WTC11 (cell line): ENCODE measurements around the gene CABCOCO1. TPM values are rescaled to one million over a fixed set of nuclear protein-coding genes. Genes with fewer than 3 reads are reported as not detected.
"Not testable (repeated sequence)": the region's sequence is repeated elsewhere in the genome, so short reads cannot be mapped to it uniquely, and the experiment has no call there.

Experiments used
- ATAC-seq: fragments of 200-7000 bp; cut with Tn5 transposase; 2 replicates; pipeline ENCODE4 v1.10.0; 2021; ENCODE audit warnings: mild to moderate bottlenecking, moderate library complexity
- CTCF ChIA-PET: fragments of 300-600 bp; sonication (Branson Sonifier 250); formaldehyde crosslinking; loops from one replicate; lab custom pipeline; 2021; ENCODE audit warnings: antibody characterized with exemption; lab: Charles Lee
- POLR2A ChIA-PET: fragments of 350-600 bp; sonication (Branson Sonifier 250); formaldehyde crosslinking; loops from one replicate; lab custom pipeline; 2021; ENCODE audit warnings: antibody characterized with exemption; lab: Charles Lee
- DNase-seq: peaks from one replicate; pipeline ENCODE4 v3.0.0; 2021; ENCODE audit warnings: low spot score
- H3K27ac Mint-ChIP-seq: 2 replicates; pipeline ENCODE4 v1.8.0; 2021; ENCODE audit warnings: mixed read lengths
- H3K27me3 Mint-ChIP-seq: 2 replicates; pipeline ENCODE4 v1.8.0; 2021; ENCODE audit warnings: low read depth, mild to moderate bottlenecking, moderate library complexity, mixed read lengths
- H3K36me3 Mint-ChIP-seq: 2 replicates; pipeline ENCODE4 v1.8.0; 2021; ENCODE audit warnings: mixed read lengths
- H3K4me1 Mint-ChIP-seq: 2 replicates; pipeline ENCODE4 v1.8.0; 2022; ENCODE audit warnings: mixed read lengths
- H3K4me3 Mint-ChIP-seq: 2 replicates; pipeline ENCODE4 v1.8.0; 2021; ENCODE audit warnings: mild to moderate bottlenecking, moderate library complexity, mixed read lengths
- H3K9me3 Mint-ChIP-seq: 2 replicates; pipeline ENCODE4 v1.8.0; 2021; ENCODE audit warnings: mixed read lengths
- AFF4 ChIP-seq: sonication (generic); formaldehyde crosslinking; IDR thresholded peaks from 2 replicates; pipeline ENCODE4 v1.8.1; 2023; ENCODE audit warnings: mild to moderate bottlenecking, missing genetic modification reagents, borderline replicate concordance
- E2F1 ChIP-seq: sonication (generic); formaldehyde crosslinking; IDR thresholded peaks from 2 replicates; pipeline ENCODE4 v1.8.0; 2022; ENCODE audit warnings: mild to moderate bottlenecking, missing genetic modification reagents
- NR1H2 ChIP-seq: sonication (generic); formaldehyde crosslinking; IDR thresholded peaks from 2 replicates; pipeline ENCODE4 v1.9.0; 2021; ENCODE audit warnings: mild to moderate bottlenecking, moderate library complexity, missing genetic modification reagents
- NR3C1 ChIP-seq: sonication (generic); formaldehyde crosslinking; conservative IDR thresholded peaks from 2 replicates; pipeline ENCODE4 v1.8.1; 2023; ENCODE audit warnings: low read depth, mild to moderate bottlenecking, missing genetic modification reagents
- TCF7 ChIP-seq: sonication (generic); formaldehyde crosslinking; IDR thresholded peaks from 2 replicates; pipeline ENCODE4 v1.8.0; 2022; ENCODE audit warnings: mild to moderate bottlenecking, low read depth, missing genetic modification reagents, moderate library complexity
- TEAD1 ChIP-seq: sonication (generic); formaldehyde crosslinking; IDR thresholded peaks from 2 replicates; pipeline ENCODE4 v1.8.0; 2022; ENCODE audit warnings: mild to moderate bottlenecking, missing genetic modification reagents
- ZBTB43 ChIP-seq: sonication (generic); formaldehyde crosslinking; IDR thresholded peaks from 2 replicates; pipeline ENCODE4 v1.8.1; 2023; ENCODE audit warnings: mild to moderate bottlenecking, missing genetic modification reagents
- total RNA-seq: library from RNA; stranded (reverse); gene quantifications from 3 replicates; pipeline ENCODE4 v1.2.3, GENCODE V29; 2021
- TF ChIP-seq, protein P1 (sequence below): fragments of 200-600 bp; IDR thresholded peaks from 2 replicates; pipeline ENCODE4 v1.8.0; 2022; ENCODE audit warnings: antibody characterized with exemption
- TF ChIP-seq, protein P2 (sequence below): fragments of 250-450 bp; sonication (Bioruptor Pico); IDR thresholded peaks from 2 replicates; pipeline ENCODE4 v1.9.0; 2021; ENCODE audit warnings: mild to moderate bottlenecking, borderline replicate concordance
- TF ChIP-seq, protein P3 (sequence below): sonication (generic); formaldehyde crosslinking; conservative IDR thresholded peaks from 2 replicates; pipeline ENCODE4 v1.8.1; 2023; ENCODE audit warnings: mild to moderate bottlenecking, low read depth, missing genetic modification reagents, moderate library complexity
- TF ChIP-seq, protein P4 (sequence below): sonication (generic); formaldehyde crosslinking; IDR thresholded peaks from 2 replicates; pipeline ENCODE4 v1.8.1; 2023; ENCODE audit warnings: mild to moderate bottlenecking, missing genetic modification reagents, moderate library complexity

The CABCOCO1 gene
- total RNA-seq, 1 experiment from 2014 or later = not detected

DNA sequence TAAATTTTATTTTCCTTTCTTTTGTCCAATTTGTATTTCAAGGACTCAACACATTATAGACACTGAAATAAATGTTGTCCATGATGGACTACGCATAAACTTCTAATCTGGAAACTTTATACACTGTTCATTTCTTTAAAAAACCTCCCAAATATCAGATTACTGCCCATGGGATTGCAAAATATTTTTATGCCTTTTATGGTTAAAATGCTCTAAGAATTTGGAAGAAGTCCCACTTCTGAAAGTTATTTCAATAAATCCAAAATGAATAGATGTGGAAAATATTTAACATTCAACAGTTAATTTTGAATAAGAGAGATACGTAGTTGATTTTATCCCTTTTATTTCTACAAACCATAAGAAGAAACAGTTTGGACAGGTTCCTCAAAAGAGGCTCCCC, 46.1 kb downstream of the CABCOCO1 start:
- ATAC-seq = no peak
- no peak overlapping the region for H3K27ac Mint-ChIP-seq
- POLR2A ChIA-PET = no interaction called here
- TF ChIP-seq, protein P1, sequence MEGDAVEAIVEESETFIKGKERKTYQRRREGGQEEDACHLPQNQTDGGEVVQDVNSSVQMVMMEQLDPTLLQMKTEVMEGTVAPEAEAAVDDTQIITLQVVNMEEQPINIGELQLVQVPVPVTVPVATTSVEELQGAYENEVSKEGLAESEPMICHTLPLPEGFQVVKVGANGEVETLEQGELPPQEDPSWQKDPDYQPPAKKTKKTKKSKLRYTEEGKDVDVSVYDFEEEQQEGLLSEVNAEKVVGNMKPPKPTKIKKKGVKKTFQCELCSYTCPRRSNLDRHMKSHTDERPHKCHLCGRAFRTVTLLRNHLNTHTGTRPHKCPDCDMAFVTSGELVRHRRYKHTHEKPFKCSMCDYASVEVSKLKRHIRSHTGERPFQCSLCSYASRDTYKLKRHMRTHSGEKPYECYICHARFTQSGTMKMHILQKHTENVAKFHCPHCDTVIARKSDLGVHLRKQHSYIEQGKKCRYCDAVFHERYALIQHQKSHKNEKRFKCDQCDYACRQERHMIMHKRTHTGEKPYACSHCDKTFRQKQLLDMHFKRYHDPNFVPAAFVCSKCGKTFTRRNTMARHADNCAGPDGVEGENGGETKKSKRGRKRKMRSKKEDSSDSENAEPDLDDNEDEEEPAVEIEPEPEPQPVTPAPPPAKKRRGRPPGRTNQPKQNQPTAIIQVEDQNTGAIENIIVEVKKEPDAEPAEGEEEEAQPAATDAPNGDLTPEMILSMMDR = no peak
- TF ChIP-seq AFF4 (no peak), TCF7 (no peak), TEAD1 (CRISPR knock-in tag) (no peak), E2F1 (CRISPR knock-in tag) (no peak), ZBTB43 (CRISPR knock-in tag) (no peak), NR1H2 (CRISPR knock-in tag) (no peak), NR3C1 (CRISPR knock-in tag) (no peak)
- TF ChIP-seq, protein P2, sequence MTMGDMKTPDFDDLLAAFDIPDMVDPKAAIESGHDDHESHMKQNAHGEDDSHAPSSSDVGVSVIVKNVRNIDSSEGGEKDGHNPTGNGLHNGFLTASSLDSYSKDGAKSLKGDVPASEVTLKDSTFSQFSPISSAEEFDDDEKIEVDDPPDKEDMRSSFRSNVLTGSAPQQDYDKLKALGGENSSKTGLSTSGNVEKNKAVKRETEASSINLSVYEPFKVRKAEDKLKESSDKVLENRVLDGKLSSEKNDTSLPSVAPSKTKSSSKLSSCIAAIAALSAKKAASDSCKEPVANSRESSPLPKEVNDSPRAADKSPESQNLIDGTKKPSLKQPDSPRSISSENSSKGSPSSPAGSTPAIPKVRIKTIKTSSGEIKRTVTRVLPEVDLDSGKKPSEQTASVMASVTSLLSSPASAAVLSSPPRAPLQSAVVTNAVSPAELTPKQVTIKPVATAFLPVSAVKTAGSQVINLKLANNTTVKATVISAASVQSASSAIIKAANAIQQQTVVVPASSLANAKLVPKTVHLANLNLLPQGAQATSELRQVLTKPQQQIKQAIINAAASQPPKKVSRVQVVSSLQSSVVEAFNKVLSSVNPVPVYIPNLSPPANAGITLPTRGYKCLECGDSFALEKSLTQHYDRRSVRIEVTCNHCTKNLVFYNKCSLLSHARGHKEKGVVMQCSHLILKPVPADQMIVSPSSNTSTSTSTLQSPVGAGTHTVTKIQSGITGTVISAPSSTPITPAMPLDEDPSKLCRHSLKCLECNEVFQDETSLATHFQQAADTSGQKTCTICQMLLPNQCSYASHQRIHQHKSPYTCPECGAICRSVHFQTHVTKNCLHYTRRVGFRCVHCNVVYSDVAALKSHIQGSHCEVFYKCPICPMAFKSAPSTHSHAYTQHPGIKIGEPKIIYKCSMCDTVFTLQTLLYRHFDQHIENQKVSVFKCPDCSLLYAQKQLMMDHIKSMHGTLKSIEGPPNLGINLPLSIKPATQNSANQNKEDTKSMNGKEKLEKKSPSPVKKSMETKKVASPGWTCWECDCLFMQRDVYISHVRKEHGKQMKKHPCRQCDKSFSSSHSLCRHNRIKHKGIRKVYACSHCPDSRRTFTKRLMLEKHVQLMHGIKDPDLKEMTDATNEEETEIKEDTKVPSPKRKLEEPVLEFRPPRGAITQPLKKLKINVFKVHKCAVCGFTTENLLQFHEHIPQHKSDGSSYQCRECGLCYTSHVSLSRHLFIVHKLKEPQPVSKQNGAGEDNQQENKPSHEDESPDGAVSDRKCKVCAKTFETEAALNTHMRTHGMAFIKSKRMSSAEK = no peak
- TF ChIP-seq, protein P3, sequence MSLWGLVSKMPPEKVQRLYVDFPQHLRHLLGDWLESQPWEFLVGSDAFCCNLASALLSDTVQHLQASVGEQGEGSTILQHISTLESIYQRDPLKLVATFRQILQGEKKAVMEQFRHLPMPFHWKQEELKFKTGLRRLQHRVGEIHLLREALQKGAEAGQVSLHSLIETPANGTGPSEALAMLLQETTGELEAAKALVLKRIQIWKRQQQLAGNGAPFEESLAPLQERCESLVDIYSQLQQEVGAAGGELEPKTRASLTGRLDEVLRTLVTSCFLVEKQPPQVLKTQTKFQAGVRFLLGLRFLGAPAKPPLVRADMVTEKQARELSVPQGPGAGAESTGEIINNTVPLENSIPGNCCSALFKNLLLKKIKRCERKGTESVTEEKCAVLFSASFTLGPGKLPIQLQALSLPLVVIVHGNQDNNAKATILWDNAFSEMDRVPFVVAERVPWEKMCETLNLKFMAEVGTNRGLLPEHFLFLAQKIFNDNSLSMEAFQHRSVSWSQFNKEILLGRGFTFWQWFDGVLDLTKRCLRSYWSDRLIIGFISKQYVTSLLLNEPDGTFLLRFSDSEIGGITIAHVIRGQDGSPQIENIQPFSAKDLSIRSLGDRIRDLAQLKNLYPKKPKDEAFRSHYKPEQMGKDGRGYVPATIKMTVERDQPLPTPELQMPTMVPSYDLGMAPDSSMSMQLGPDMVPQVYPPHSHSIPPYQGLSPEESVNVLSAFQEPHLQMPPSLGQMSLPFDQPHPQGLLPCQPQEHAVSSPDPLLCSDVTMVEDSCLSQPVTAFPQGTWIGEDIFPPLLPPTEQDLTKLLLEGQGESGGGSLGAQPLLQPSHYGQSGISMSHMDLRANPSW (CRISPR knock-in tag) = no peak
- TF ChIP-seq, protein P4, sequence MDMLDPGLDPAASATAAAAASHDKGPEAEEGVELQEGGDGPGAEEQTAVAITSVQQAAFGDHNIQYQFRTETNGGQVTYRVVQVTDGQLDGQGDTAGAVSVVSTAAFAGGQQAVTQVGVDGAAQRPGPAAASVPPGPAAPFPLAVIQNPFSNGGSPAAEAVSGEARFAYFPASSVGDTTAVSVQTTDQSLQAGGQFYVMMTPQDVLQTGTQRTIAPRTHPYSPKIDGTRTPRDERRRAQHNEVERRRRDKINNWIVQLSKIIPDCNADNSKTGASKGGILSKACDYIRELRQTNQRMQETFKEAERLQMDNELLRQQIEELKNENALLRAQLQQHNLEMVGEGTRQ (CRISPR knock-in tag) = no peak
- H3K4me1 Mint-ChIP-seq = no peaks in the 10 kb centered on the region
- CTCF ChIA-PET = no interaction called here
- no peak for DNase-seq
- H3K9me3 Mint-ChIP-seq = no peaks in the 10 kb centered on the region
- no peaks in the 10 kb centered on the region for H3K36me3 Mint-ChIP-seq
- no peak overlapping the region for H3K4me3 Mint-ChIP-seq
- no peaks in the 10 kb centered on the region for H3K27me3 Mint-ChIP-seq

DNA sequence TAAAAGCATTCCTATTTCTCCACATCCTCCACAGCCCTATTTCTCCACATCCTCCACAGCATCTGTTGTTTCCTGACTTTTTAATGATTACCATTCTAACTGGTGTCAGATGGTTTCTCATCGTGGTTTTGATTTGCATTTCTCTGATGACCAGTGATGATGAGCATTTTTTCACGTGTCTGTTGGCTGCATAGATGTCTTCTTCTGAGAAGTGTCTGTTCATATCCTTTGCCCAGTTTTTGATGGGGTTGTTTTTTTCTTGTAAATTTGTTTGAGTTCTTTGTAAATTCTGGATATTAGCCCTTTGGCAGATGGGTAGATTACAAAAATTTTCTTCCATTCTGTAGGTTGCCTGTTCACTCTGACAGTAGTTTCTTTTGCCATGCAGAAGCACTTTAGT, 49.4 kb downstream of the CABCOCO1 start:
- ATAC-seq, H3K4me1 Mint-ChIP-seq, H3K27ac Mint-ChIP-seq, H3K9me3 Mint-ChIP-seq, H3K27me3 Mint-ChIP-seq, H3K36me3 Mint-ChIP-seq, CTCF ChIA-PET, POLR2A ChIA-PET, H3K4me3 Mint-ChIP-seq, DNase-seq: not testable (repeated sequence)

DNA sequence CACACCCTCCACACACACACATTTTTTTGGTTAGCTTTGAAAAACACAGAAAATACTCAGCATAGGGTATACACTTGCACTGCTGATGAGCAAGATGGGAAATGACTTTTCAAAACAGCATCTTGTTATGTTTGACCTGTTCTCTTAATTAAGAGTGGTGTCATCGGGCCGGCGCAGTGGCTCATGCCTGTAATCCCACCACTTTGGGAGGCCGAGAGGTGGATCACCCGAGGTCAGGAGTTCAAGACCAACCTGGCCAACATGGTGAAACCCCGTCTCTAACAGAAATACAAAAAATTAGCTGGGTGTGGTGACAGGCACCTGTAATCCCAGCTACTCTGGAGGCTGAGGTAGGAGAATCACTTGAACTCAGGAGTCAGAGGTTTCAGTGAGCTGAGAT, 56.7 kb downstream of the CABCOCO1 start:
- CTCF ChIA-PET, H3K4me3 Mint-ChIP-seq, H3K4me1 Mint-ChIP-seq, ATAC-seq, DNase-seq, H3K9me3 Mint-ChIP-seq, H3K27ac Mint-ChIP-seq, H3K36me3 Mint-ChIP-seq, H3K27me3 Mint-ChIP-seq: not testable (repeated sequence)
- POLR2A ChIA-PET = interaction anchor here (0.7 kb wide), 1 partner anchor 472 kb away, joined by 5 read pairs; no protein-coding TSS in a partner anchor
